GM12891 (cell line): Measurements from ENCODE around the gene ID2.

Experiments used
- DNase-seq: peaks from one replicate; pipeline ENCODE4 v3.0.0; 2011; ENCODE audit warnings: low spot score; ENCODE audit not compliant: insufficient read length
- FAIRE-seq: peaks from 2 replicates; lab custom pipeline; 2011; peaks lifted over from hg19 to GRCh38; lab: Jason Lieb, UNC
- PAX5 ChIP-seq: IDR thresholded peaks from 2 replicates; pipeline ENCODE4 v1.6.1; 2011; ENCODE audit warnings: low read length, moderate library complexity, mild to moderate bottlenecking; ENCODE audit not compliant: insufficient read depth, severe bottlenecking
- POLR2A ChIP-seq: IDR thresholded peaks from 2 replicates; pipeline ENCODE4 v1.6.1; 2011; ENCODE audit warnings: low read depth, low read length, control low read depth
- POLR2AphosphoS5 ChIP-seq: IDR thresholded peaks from 2 replicates; pipeline ENCODE4 v1.6.1; 2011; ENCODE audit warnings: low read depth, low read length, control low read depth
- POU2F2 ChIP-seq: IDR thresholded peaks from 2 replicates; pipeline ENCODE4 v1.6.1; 2011; ENCODE audit warnings: low read depth, mild to moderate bottlenecking, control low read depth, low read length, moderate library complexity
- SPI1 ChIP-seq: IDR thresholded peaks from 2 replicates; pipeline ENCODE4 v1.6.1; 2011; ENCODE audit warnings: low read depth, low read length, control low read depth
- TAF1 ChIP-seq: IDR thresholded peaks from 2 replicates; pipeline ENCODE4 v1.6.1; 2011; ENCODE audit warnings: low read depth, low read length, control low read depth

ID2 gene

DNA sequence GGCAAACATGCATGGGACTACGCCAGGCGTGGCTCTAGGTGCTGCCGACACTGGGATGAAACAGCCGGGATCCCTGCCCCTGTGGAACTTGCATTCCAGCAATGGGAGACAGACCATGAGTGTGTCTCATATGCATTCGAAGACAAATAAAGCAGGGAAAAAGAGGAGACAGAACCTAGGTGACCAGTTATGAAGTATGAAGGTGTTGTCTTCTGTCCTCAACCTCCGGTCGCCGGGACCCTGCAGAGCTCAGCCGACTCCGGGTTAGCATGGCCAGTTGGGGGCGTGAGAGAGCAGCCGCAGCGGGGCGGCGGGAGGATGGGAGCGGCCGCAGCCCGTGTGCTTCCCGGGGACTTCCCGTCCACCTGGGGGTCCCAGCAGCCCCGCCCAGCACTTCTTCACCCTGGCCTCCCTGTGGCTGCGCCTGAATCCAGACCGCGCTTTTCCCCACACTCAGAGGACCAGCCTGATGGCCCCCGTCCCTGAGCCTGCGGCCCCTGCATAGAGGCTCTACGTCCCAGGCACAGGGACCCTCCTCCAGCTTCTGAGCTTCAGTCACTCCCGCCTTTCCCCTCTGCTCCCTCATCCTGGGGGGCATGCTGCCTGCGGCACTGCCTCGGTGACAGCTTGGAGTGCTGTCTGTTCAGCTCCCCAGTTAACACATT, 11.4 kb downstream of the ID2 start:
- TF ChIP-seq TAF1 = no peak
- TF ChIP-seq POLR2AphosphoS5 = no peak
- TF ChIP-seq POLR2A = no peak
- no peak for TF ChIP-seq POU2F2
- no peak for TF ChIP-seq SPI1
- TF ChIP-seq PAX5 = no peak
- peak; percentile 57 for FAIRE-seq
- no peak for DNase-seq

DNA sequence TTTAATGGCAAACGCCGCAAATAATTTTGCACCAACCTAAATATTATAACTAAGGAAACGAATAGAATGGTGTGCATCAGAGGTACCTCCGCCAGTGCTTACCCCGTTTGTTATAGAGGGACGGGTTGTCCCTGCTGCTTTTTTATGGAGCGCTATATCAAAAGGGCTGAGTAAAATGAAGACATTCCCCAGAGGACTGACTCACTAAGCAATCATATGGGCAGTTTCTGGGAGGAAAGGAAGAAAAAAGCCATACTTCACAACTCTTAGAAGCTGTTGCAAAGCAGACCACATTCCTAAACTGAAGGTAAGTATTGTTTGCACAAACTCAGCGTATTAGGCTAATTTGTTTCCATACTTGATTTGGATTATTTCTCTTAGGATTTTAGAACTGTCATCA, 12.9 kb downstream of the ID2 start:
- TF ChIP-seq POU2F2 (no peak), PAX5 (no peak), POLR2A (no peak), SPI1 (no peak), POLR2AphosphoS5 (no peak)
- FAIRE-seq = no peak
- DNase-seq = no peak

GRCh38 chr2:8697190-8697589, 15.3 kb downstream of the ID2 start:
- DNase-seq (no peak), FAIRE-seq (no peak)
- TF ChIP-seq POLR2A (no peak), PAX5 (no peak), POU2F2 (no peak), TAF1 (no peak), POLR2AphosphoS5 (no peak), SPI1 (no peak)

GRCh38 chr2:8699839-8700238, 18.0 kb downstream of the ID2 start:
- FAIRE-seq (no peak), DNase-seq (no peak)
- no peak for TF ChIP-seq SPI1

DNA sequence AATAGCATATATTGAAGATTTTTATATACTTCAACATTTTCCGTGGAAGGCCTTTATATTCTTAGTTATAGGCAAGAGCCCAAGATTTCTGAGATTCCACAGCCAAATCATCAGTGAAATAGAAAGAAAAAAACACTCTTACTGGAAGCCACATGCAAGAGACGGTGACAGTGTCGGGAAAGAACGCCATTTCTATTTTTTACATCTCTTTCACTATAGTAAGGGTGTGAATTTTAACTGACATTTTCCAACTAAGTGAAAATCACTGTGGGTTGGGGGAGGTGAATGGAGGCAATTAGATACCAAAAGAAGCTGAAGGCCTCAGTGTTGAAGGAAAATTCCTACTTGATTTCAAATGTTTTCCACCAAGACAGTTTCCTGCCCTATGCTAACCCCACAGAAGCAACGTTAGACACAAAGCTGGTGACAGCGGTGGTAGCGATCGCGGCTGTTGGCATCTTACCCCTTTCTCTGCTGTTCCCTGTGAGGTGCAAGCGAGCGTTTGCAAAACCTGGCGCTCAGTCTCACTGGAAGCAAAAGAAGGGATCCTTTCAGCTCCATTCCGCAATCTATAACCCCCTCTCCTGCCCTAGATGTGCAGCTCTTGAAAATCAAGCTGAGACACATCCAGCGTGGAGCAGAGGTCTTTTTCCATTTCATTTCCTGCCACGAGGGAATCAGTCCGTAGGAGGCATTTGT, 20.0 kb downstream of the ID2 start:
- FAIRE-seq (no peak), DNase-seq (no peak)
- TF ChIP-seq POLR2A = no peak
- no peak for TF ChIP-seq TAF1
- no peak for TF ChIP-seq POLR2AphosphoS5
- no peak for TF ChIP-seq POU2F2
- no peak for TF ChIP-seq SPI1

DNA sequence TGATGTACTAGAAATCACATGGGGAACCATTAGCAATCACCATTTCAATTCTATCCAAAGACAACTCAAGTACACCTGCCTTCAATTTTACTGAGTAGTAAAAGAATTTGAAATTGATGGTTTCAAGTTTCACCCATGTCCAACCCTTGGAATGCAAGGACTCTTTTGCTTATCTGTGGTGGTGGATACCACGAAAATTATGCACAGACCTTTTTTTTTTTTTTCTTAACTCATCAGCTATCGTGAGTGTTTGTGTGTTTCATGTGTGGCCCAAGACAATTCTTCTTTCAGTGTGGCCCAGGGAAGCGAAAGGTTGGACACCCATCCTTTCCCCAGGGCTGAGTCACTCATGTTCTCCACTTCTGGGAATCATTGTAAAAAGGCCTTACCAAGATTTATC, 23.1 kb downstream of the ID2 start:
- no peak for FAIRE-seq
- TF ChIP-seq POLR2A (no peak), PAX5 (no peak), SPI1 (no peak), TAF1 (no peak), POLR2AphosphoS5 (no peak), POU2F2 (no peak)
- no peak for DNase-seq

DNA sequence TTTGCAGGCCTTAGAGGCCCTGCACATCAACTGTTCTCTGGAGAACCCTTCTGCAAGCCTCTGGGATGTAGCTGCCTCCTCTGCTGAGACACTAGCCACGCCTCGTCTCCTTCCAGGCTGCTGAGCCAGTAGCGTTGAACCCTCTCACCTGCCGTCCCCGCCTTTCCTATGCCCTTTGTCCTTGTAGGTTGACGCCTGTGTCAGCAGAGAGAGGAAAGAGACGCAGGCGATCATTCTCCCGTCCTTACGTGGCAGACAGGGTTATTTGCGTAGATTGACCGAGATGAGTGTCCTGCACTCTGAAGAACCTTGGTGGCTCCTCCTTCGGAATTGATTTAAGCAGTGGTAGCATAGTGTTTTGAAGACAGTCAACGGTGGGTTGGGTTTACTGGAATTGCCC, 27.8 kb downstream of the ID2 start:
- no peak for TF ChIP-seq PAX5
- TF ChIP-seq SPI1 = no peak
- no peak for TF ChIP-seq POLR2AphosphoS5
- no peak for TF ChIP-seq TAF1
- TF ChIP-seq POLR2A = no peak
- no peak for TF ChIP-seq POU2F2
- FAIRE-seq (no peak), DNase-seq (no peak)

- TF ChIP-seq TAF1 (no peak), POU2F2 (no peak), POLR2A (no peak), POLR2AphosphoS5 (no peak), SPI1 (no peak), PAX5 (no peak)
- no peak for FAIRE-seq
Observed at GRCh38 chr2:8710951-8711350, 29.1 kb downstream of the ID2 start.

GRCh38 chr2:8714283-8714682, 32.4 kb downstream of the ID2 start:
- DNase-seq = no peak
- TF ChIP-seq POLR2AphosphoS5 = no peak
- no peak for FAIRE-seq

More at GRCh38 chr2:8710951-8711350, 29.1 kb downstream of the ID2 start:
- no peak for DNase-seq

DNA sequence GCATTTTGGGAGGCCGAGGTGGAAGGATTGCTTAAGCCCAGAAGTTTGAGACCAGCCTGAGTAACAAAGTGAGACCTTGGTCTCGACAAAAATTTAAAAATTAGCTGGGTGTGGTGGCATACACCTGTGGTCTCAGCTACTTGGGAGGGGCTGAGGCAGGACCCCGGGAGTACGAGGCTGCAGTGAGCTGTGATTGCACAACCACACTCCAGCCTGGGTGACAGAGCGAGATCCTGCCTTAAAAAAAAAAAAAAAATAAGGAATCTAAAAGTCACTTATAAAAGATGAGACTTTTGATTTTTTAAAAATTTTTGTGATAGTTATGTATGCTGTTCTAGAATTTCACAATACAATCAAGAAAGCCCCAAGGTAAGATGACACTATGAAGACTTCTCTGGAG, 33.1 kb downstream of the ID2 start:
- FAIRE-seq (no peak), DNase-seq (no peak)
- no peak for TF ChIP-seq SPI1
- no peak for TF ChIP-seq POU2F2
- TF ChIP-seq POLR2A = no peak
- no peak for TF ChIP-seq POLR2AphosphoS5
- no peak for TF ChIP-seq PAX5
- TF ChIP-seq TAF1 = no peak
